ENCODE results near the gene MID2.
"Not testable (repeated sequence)": the region's sequence is repeated elsewhere in the genome, so short reads cannot be mapped to it uniquely, and the experiment has no call there.

Gene MID2

GRCh38 chrX:107804427-107804826 is 21.2 kb upstream of the MID2 start:
- no peaks in the 10 kb centered on the region for H3K36me3 Mint-ChIP-seq (ENCODE audit: low read depth)
- H3K4me1 Mint-ChIP-seq = no peaks in the 10 kb centered on the region
- H3K27me3 Mint-ChIP-seq (ENCODE audit: low read depth) = no peaks in the 10 kb centered on the region
- H3K27ac Mint-ChIP-seq = no peak overlapping the region
- no peak overlapping the region for H3K4me3 Mint-ChIP-seq
- no peak for TF ChIP-seq CTCF (IDR thresholded peaks at IDR 0.05; ENCODE audit: unreplicated experiment in 3 of 3)
- H3K9me3 Mint-ChIP-seq = peaks cover 20% of the 10 kb centered on the region

- H3K36me3 Mint-ChIP-seq (ENCODE audit: low read depth) = no peaks in the 10 kb centered on the region
- no peak overlapping the region for H3K27ac Mint-ChIP-seq
- no peaks in the 10 kb centered on the region for H3K27me3 Mint-ChIP-seq (ENCODE audit: low read depth)
- peaks cover 18% of the 10 kb centered on the region for H3K9me3 Mint-ChIP-seq
- H3K4me3 Mint-ChIP-seq = no peak overlapping the region
- no peak for TF ChIP-seq CTCF (IDR thresholded peaks at IDR 0.05; ENCODE audit: unreplicated experiment in 3 of 3)
- no peaks in the 10 kb centered on the region for H3K4me1 Mint-ChIP-seq
Observed at GRCh38 chrX:107805179-107805578, 20.5 kb upstream of the MID2 start.

GRCh38 chrX:107810053-107810452 is 15.6 kb upstream of the MID2 start:
- not testable (repeated sequence) for H3K36me3 Mint-ChIP-seq (ENCODE audit: low read depth); H3K9me3 Mint-ChIP-seq; H3K27ac Mint-ChIP-seq; H3K4me1 Mint-ChIP-seq; H3K4me3 Mint-ChIP-seq; H3K27me3 Mint-ChIP-seq (ENCODE audit: low read depth)

- peaks cover 5% of the 10 kb centered on the region for H3K4me1 Mint-ChIP-seq
- no peaks in the 10 kb centered on the region for H3K36me3 Mint-ChIP-seq (ENCODE audit: low read depth)
- H3K27ac Mint-ChIP-seq = no peak overlapping the region
- peaks cover 16% of the 10 kb centered on the region for H3K9me3 Mint-ChIP-seq
- no peak overlapping the region for H3K4me3 Mint-ChIP-seq
- TF ChIP-seq CTCF (IDR thresholded peaks at IDR 0.05; ENCODE audit: unreplicated experiment in 3 of 3) = no peak
- H3K27me3 Mint-ChIP-seq (ENCODE audit: low read depth) = no peaks in the 10 kb centered on the region
Observed at GRCh38 chrX:107818900-107819521, 6.7 kb upstream of the MID2 start.

GRCh38 chrX:107823042-107823441 is 2.6 kb upstream of the MID2 start:
- H3K36me3 Mint-ChIP-seq (ENCODE audit: low read depth) = no peaks in the 10 kb centered on the region
- peaks cover 21% of the 10 kb centered on the region for H3K4me1 Mint-ChIP-seq
- H3K4me3 Mint-ChIP-seq = no peak overlapping the region
- no peak overlapping the region for H3K27ac Mint-ChIP-seq
- no peak for TF ChIP-seq CTCF (IDR thresholded peaks at IDR 0.05; ENCODE audit: unreplicated experiment in 3 of 3)
- peaks cover 21% of the 10 kb centered on the region for H3K9me3 Mint-ChIP-seq
- peaks cover 5% of the 10 kb centered on the region for H3K27me3 Mint-ChIP-seq (ENCODE audit: low read depth)

GRCh38 chrX:107823456-107823855 is 2.2 kb upstream of the MID2 start:
- Mint-ChIP-seq H3K36me3 (ENCODE audit: low read depth) (no peaks in the 10 kb centered on the region), H3K4me1 (peaks cover 21% of the 10 kb centered on the region), H3K27me3 (ENCODE audit: low read depth) (peaks cover 5% of the 10 kb centered on the region)

More at GRCh38 chrX:107823456-107823855, 2.2 kb upstream of the MID2 start:
- no peak overlapping the region for H3K27ac Mint-ChIP-seq
- H3K9me3 Mint-ChIP-seq = peaks cover 21% of the 10 kb centered on the region
- TF ChIP-seq CTCF (IDR thresholded peaks at IDR 0.05; ENCODE audit: unreplicated experiment in 3 of 3) = no peak
- no peak overlapping the region for H3K4me3 Mint-ChIP-seq
